HG02870 (cell line): Measurements from ENCODE around the gene UBE2H.
"Not testable (repeated sequence)": the region's sequence is repeated elsewhere in the genome, so short reads cannot be mapped to it uniquely, and the experiment has no call there.

Experiments used
- ATAC-seq: cut with Tn5 transposase; IDR thresholded peaks from one replicate; pipeline ENCODE4 v1.9.1; 2021; ENCODE audit warnings: mild to moderate bottlenecking, moderate library complexity; ENCODE audit not compliant: unreplicated experiment

UBE2H gene

DNA sequence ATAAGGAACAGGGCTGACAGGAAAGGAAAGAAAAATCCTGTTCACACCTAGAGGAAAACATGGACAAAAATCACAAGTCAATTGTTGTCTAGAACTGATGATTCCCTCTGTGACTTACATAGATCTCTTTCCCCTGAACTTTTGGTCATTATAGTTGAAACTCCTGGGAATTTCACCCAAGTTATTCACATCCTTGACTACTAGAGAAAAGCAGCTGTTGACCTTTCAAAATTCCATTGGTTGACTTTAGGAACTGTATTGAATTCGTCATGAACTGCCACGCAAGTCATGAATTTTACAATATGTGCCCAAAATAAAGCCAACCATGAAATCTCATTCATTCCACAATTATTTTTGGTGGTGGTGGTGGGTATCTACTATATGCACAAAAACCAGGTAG is 104.3 kb downstream of the UBE2H start:
- no peak for ATAC-seq

DNA sequence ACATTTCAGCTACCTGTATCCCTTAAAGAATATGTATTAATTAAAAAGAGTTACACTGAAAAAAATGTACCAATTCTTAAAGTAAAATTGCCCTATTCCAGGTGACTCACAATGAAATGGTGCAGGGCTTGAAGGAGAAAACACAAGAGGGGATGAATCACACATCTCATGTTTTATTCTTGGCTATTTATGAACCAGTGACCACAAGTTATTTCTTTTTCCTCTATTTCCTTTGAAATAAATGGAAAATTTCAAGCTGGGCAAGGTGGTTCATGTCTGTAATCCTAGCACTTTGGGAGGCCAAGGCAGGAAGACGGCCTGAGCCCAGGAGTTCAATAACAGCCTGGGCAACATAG is 106.8 kb downstream of the UBE2H start:
- no peak for ATAC-seq

DNA sequence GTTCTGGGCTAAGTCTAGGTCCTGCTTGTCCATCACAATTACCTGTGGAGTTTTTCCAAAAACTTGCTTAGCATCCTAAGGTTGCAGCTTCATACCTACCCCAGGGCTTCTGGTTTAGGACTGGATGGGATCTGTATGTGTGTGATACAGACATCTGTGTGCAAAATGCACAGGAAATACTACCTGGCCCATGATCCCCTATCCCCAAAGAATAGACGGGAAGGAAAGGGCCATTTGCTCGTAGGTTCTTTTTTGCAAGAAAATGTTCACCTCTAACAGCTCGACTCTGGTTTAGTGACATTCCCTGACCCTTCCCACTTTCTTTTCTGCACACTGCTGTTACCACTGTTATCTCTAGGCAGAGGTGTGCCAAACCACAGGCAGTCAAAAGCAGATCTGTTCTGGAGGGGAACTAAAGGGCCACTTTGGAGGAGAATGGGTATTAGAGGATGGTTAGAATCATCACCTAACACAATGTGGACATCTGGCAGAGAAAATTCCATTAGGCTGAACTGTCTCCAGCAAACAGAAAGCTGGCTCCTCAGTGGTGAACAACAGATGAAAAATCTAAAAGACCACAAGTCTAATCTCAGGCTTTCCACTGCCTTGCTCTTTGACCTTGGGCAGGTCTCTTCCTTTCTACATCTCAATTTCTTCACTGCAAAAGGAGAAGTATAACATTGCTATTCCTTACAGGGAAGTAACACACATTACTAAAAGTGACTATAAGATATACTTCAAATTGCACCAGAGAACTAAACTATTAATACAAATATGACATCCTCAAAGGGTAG is 107.4 kb downstream of the UBE2H start:
- ATAC-seq: no peak

DNA sequence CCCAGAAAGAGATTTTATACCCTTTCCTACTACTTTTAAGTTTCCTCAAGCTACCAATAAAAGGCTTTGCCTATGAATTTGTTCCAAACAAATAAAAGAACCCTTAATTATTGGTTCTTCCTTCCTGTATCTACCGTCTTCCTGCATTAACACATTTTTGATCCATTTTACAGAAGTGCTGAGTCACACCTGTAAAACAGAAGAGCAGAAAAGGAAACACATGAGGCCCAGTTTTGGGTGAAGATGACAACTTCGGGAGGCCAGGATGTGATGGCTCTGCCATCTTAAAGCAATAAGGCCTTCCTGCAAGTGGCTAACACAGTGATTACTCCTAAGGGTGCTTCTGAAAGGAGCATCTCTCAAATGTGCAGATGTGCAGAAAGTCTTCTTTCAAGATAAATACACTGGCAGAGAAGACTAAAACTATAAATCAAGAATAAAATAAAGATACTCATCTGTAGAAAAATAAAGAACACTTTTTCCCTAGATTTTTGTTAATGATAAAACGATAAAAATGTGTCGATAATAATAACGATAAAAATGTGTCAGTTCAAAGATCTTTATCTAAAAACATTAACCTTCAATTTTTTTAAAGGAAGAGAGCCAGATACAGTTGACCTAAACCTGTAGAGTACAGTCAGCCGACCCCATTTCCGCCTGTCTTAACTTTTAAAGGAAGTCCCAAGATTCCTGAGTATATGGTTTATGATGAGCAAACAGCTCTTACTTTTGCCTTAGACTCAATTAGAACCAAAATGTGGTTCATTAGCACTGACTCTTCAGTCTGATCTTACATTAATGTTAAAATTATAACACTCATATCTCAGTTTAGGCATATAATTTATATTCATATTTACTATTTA is 108.6 kb downstream of the UBE2H start:
- no peak for ATAC-seq

DNA sequence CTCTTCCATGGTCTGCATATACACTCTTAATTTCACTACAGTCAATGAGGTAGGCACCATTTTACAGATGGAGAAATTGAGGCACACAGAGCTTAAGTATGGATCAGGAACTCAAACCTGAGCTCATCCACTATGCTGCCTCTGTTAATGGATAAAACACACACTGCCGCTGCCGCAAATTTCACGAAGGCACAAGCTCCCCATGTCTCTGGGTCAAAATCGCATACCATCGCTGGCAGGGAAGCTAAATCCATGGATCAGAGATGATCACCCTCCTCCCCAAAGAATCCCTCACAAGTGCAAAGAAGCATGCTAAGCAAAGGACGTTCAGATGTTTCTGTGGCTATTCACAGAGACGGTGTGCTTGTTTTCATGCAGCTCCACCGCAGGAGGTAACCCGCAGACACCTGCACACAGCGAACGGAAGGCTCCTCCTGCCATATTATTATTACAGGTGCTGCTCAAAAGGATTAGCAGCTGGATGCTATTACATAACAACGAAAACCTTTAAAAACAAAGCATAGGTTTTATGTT is 109.3 kb downstream of the UBE2H start:
- ATAC-seq: no peak

DNA sequence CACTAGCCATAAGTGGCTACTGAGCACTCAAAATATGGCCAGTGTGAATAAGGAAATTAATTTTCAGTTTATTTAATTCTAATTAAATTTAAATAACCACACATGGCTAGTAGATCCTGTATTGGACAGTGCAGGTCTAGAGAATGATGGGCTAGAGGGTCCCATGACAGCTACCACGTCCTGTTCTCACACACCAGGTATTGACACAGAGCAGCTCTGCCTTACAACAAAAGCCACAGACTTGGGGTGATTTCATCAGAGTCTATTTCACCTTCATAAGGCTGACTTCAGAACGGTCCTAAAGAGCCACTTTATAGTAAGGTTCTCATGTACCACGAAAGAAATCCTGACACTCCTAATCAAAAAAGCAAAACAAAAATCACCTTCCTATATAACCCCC is 111.3 kb downstream of the UBE2H start:
- no peak for ATAC-seq

DNA sequence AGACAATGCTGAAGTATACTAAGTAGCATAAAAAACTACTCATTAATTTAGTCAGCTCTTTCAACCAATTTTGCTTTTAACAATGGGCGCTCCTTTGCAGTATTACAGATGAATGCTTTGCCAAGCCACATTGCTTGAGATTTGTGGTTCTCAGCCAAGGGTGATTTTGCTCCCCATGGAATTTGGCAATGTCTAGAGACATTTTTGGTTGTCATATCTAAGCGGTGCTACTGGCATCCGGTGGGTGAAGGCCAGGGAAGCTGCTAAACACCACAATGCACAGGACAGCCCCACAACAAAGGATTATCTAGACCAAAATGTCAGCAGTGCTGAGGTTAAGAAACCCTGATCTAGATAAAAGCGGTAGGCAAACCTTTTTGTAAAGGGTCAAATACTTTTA is 112.0 kb downstream of the UBE2H start:
- no peak for ATAC-seq

DNA sequence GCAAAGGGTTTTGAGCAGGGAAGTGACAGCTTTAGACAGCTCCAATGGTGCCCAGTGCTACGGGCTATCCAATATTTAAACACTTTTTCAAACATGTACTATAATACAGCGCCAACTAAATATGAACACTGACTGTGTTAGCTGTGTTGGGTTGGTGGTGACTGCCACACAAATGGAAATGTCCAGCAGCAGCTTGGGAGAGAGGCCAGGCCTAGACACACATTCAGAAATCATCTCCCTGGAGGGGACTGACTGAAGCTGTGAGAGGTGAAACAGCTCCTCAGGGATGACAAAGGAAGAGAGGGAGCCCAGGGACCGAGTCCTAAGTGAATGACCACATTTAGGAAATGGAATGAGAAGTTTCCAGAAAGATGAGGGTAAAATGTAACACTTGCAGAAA is 115.8 kb downstream of the UBE2H start:
- no peak for ATAC-seq

DNA sequence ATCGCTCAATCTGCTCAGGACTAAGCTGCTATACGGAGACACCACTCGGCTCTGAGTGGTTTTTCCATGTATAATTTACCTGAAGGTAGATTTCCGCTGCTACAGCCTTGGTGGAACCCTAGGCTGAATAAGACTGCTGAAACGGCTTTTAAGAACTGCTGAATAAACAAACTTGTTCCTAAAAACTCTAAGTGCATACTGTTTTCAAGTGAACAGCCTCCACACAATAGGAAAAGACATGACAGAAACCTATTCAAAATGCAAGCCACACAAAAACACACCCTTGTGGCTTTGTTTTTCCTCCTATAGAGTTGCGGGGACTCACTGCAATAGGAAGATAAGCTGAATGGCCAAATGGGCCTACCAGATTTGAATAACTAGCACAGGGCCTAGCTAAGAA is 117.2 kb downstream of the UBE2H start:
- ATAC-seq: no peak

DNA sequence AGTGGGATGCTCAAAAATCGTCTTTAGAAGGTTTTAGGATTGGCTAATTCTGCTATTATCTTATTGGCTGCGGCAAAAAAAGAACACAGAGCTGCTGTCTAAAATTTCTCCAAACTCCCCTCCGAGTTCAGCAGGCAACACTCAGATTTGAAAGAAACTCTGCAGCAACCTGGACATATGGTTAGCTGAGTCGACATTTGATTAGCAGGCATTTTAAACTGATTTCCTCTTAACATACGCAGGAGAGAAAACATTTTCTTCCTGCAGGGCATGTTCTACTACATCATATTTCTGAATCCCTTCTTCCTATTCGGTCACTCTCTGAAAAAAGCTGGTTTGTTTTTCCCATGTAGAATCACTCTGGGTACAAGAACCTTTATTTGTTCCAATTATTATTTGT is 119.4 kb downstream of the UBE2H start:
- not testable (repeated sequence) for ATAC-seq

DNA sequence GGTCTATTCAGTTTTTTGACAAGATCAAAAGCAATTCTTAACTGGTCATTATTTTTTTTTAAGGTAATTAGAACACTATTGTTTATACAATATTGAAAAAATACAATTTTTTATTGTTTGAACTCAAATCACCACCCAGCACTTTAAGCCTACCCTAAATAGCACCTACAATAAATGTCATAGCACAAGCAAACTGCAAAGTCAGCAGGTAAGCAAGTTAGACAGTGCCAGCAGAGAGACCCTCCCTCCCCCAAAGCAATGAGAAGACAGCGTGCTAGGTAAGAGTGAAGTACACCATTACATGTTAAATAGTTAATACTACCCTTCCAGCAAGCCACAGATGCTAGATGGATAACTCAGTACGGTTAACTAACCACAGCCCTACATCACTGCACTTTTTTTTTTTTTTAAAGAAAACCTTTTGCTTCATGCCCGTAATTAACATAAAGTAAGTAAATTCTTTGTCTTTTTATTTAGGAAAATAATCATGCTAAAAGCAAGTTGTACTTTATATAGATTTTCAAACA is 120.0 kb downstream of the UBE2H start:
- ATAC-seq: no peak

DNA sequence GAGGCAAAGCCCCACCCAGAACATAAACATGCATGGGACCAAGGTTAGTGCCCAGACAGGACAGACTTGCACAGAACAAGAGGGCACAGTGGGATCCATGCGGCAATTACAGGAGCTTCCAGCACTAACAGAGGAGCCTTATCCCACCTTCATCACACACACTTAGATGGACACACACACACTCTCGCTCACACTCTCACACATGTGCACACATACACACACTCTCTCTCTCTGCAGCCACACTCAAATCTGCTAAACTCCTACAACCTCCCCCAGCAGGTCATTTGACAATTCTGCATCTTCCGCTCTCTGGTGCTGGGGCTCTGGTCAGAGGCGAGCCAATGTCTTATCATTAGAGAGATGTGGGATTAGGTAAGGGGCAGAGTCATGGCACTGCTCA is 120.5 kb downstream of the UBE2H start:
- ATAC-seq: no peak

DNA sequence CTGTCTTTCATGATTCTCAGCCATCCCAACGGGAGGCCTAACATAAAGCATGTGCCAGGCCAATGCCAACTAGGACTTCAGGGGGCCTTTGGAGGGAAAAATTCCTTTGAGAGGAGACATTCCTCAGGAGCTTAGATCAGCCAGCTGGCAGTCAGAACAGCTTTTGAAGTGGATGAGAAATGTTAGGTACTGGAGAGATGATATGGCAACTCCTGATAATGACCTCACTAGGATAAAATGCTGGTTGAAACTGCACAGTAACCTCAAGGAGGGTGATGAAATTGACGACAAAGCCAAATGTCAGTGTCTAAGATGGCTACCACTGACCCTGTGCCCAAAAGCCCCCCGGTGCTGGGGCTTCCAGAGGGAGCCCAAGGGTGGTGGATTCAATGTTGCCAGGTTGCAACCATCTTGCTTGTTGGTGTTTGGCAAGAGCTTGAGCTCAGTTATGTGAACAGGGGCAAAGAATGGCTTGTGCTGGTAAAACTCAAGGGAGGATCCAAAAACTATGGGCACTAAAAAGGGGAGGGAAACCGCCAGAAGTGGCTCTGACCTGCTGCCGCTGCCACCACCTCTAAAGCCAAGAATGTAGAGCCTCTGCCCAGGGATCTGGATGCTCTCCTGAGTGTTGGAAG is 121.2 kb downstream of the UBE2H start:
- ATAC-seq: no peak

DNA sequence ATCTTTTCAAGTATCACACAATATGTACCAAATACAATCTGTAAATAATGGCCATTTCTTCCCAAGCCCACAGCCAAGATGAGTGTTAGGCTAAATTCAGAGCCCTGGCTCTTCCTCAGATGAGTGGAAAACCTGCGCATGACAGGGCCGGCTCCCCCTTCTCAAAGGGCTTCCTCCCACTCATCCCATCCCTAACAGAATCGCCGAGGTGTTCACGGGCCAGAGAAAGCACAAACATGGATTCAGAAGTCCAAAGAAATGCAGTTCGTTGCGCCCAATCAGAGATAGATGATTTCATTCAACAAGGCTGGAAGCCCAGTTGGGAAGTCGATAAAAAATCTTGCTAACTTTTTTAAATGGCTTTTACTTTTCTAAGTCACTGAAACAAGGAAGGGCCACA is 121.8 kb downstream of the UBE2H start:
- ATAC-seq: no peak

DNA sequence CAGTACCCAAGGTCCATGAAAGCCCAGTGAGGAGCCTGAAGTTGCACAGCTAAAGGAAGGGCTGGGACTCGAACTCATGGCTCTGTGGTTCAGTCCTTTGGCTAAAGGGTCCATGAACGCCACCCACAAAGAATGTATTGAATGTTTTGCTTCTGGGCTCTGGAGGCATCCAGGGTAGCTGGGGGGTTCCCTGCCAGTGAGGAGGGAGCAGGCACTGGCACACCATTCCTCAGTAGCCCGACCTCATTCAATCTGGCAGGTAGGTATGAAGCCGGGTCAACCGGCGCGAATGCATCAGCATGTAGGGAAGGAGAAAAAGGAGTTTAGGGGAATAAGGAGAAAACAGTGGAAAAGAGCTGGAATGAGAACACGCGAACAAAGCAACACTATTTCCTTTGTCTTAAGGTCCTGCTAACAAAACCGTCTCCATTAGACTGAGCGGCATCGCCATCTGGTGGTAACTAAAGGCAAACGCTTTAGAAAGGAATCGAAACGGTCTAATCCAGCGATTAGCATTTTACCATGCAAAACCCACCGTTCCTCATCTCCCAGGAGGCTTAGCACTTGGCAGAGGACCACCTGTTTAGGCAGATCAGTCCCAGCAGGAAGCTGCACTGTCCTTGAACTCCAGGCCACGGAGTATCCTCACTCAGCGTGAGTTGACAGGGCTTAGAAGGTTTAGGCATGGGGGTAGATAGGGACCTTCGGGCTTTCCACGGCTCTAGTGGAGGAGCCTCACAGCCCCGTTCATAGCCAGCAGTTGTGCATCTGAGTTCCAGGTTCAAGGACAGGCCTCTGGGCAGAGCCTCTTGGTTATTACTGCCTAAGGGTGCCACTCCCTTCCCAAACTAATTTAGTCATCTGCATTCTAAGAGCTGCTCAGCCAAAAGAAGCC is 122.8 kb downstream of the UBE2H start:
- no peak for ATAC-seq

DNA sequence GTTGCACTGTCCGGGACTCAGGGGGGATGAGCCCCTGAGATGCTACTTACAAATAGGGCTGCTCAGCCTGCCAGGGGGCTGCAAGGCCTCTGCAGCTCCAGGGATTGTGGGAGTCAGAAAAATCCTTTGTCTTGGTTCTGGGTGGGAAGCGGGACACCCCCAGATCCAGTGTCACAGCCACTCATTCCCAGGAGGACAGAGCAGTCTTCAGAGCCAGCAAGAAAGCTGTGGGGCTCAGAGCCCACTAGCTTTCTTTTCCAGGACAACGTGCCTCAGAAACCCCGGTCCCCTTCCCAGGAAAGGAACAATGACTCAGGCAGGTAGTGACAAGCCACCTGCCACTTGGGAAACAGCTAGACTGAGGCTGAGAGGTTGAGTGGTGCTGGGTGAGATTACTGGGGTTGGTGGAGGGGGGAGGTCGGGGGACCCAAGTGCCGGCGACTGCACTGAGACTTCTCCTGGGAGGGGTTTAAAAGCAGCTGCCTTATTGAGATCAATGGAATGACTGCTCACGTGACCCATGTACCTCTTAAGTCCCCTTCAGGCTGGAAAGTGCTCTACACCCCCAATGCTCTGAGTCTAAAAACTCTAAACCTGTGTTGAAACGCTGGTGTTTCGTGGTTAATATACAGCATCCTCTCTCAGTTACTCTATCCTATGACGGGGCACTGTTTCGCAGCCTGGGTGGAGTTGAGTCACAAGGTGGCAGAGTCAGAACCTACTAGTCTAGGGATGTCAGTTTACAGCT is 123.6 kb downstream of the UBE2H start:
- ATAC-seq: no peak

DNA sequence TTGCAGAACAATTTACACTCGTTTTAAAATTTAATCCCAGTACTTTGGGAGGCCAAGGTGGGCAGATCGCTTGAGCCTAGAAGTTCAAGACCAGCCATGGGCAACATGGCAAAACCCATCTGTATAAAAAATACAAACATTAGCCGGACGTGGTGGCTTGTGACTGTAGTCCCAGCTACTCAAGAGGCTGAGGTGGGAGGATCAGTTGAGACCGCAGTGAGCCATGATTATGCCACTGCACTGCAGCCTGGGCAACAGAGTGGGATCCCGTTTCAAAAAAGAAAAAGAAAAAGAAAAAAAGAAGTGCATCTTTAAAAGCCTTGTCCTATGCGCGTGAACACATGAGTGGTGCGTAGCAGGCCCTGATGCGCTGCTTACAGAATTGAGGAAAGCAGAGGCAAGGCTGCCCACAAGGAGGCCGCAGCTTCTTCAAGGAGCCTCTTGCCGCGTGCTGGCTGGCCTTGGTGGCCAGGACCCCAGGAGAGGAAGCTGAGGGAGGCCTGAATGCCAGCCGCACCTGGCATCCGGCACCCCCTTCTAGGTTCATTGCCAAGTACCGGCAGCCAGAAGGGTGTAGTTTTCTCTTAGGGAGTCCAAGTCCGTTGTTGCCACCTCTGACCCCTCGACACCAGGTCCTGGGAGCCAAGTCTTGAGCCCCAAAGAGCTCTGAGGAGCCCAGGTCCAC is 124.5 kb downstream of the UBE2H start:
- no peak for ATAC-seq

DNA sequence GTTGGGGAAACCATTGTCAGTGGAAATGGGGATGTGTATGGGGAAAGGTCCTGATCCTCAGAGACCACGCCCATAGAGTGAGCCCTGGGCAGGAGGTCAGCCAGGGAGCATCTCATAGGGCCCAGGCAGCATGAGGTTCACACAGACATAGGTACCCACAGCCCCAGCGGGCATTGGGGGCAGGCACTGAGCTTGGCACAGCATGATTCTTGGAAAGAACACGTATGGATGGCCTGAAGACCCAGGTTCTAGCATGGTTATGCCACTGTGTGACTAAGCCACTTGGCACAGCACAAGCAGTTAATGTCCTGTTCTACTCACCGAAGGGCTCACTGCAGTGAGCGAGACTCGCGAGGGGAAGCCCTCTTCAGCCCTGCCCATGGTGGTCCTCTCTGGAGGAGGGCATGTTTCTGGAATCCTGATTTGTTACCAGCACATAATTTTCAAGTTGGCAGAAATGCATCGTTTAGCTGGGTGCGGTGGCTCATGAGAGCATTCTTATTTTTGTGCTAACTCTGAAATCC is 125.2 kb downstream of the UBE2H start:
- no peak for ATAC-seq

DNA sequence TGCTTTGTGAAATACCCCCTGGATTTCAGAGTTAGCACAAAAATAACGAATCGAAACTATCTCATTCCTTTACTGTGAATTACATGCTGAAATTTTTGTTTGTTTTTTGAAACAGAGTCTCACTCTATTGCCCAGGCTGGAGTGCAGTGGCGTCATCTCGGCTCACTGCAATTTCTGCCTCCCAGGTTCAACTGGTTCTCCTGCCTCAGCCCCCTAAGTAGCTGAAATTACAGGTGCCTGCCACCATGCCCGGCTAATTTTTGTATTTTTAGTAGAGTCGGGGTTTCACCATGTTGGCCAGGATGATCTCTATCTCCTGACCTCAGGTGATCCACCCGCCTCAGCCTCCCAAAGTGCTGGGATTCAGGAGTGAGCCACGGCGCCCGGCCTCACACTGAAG is 125.9 kb downstream of the UBE2H start:
- ATAC-seq: not testable (repeated sequence)
